PC-9 (cell line): Measurements from ENCODE around the gene SEMA6D. TPM values are rescaled to one million over a fixed set of nuclear protein-coding genes. Genes with fewer than 3 reads are reported as not detected.

Source experiments
- BruUV-seq: library from RNA; stranded (reverse); fragments of 400-500 nt; replicated peaks from 2 replicates; lab custom pipeline; 2021; lab: Mats Ljungman, UMichigan
- CTCF ChIA-PET: fragments of 300-600 bp; sonication (Branson Sonifier 250); formaldehyde crosslinking; loops from one replicate; lab custom pipeline; 2022; ENCODE audit warnings: antibody characterized with exemption; lab: Charles Lee
- POLR2A ChIA-PET: fragments of 300-600 bp; sonication (Branson Sonifier 250); formaldehyde crosslinking; loops from one replicate; lab custom pipeline; 2022; ENCODE audit warnings: antibody characterized with exemption; ENCODE audit not compliant: unreplicated experiment; lab: Charles Lee
- DNase-seq, 2 experiments: peaks; one replicate each; pipeline versions ENCODE4 v3.0.0 to v3.0.0-alpha.2; 2015 to 2022; ENCODE audit warnings: mixed read lengths in 1 of 2
- H2AFZ ChIP-seq: fragments of 200-600 bp; sonication (generic); 2 replicates; pipeline ENCODE4 v1.8.1; 2017; ENCODE audit warnings: antibody characterized with exemption
- H3F3A ChIP-seq: fragments of 200-600 bp; sonication (generic); 2 replicates; pipeline ENCODE4 v1.8.1; 2017; ENCODE audit warnings: antibody characterized with exemption, mild to moderate bottlenecking, low read depth; ENCODE audit not compliant: insufficient read depth
- H3K27ac ChIP-seq: fragments of 200-600 bp; sonication (generic); 2 replicates; pipeline ENCODE4 v1.6.1; 2016; ENCODE audit warnings: mixed run types
- H3K27me3 ChIP-seq: fragments of 200-600 bp; sonication (generic); 2 replicates; pipeline ENCODE4 v1.6.1; 2016; ENCODE audit warnings: low read depth, mixed run types; ENCODE audit not compliant: insufficient read depth
- H3K36me3 ChIP-seq: fragments of 200-600 bp; sonication (generic); 2 replicates; pipeline ENCODE4 v1.6.1; 2016; ENCODE audit warnings: low read depth, mixed run types
- H3K4me1 ChIP-seq: fragments of 200-600 bp; sonication (generic); replicated peaks from 2 replicates; pipeline ENCODE4 v1.6.1; 2016; ENCODE audit warnings: mixed run types; ENCODE audit not compliant: insufficient read depth
- H3K4me2 ChIP-seq: fragments of 200-600 bp; sonication (generic); 2 replicates; pipeline ENCODE4 v1.6.1; 2017; ENCODE audit warnings: mixed run types
- H3K4me3 ChIP-seq: fragments of 200-600 bp; sonication (generic); 2 replicates; pipeline ENCODE4 v1.6.1; 2016; ENCODE audit warnings: mixed run types
- H3K79me2 ChIP-seq: fragments of 200-600 bp; sonication (generic); 2 replicates; pipeline ENCODE4 v1.6.1; 2017; ENCODE audit warnings: low read depth, mixed run types
- H3K9me2 ChIP-seq: fragments of 200-600 bp; sonication (generic); 2 replicates; pipeline ENCODE4 v1.8.1; 2017; ENCODE audit warnings: mild to moderate bottlenecking; ENCODE audit not compliant: insufficient read depth
- H3K9me3 ChIP-seq: fragments of 200-600 bp; sonication (generic); 2 replicates; pipeline ENCODE4 v1.8.1; 2016; ENCODE audit warnings: low read depth; ENCODE audit not compliant: insufficient read depth
- H4K20me1 ChIP-seq: fragments of 200-600 bp; sonication (generic); 2 replicates; pipeline ENCODE4 v1.8.1; 2017; ENCODE audit not compliant: insufficient read depth
- CTCF ChIP-seq: fragments of 200-600 bp; sonication (generic); conservative IDR thresholded peaks from 2 replicates; pipeline ENCODE4 v1.6.1; 2017; ENCODE audit warnings: mixed run types, antibody characterized with exemption, mild to moderate bottlenecking, moderate library complexity
- EZH2 ChIP-seq: fragments of 200-600 bp; sonication (generic); IDR thresholded peaks from 2 replicates; pipeline ENCODE4 v1.8.0; 2017; ENCODE audit warnings: antibody characterized with exemption, low read depth
- intact Hi-C: fragments of 100-400 bp; cut with micrococcal nuclease; formaldehyde crosslinking; loops from one replicate; pipeline ENCODE4 v1.10.0; 2022; ENCODE audit not compliant: unreplicated experiment
- total RNA-seq: library from RNA; stranded (reverse); gene quantifications from 2 replicates; pipeline ENCODE4 v1.2.3, GENCODE V29; 2021

SEMA6D gene
- total RNA-seq, 1 experiment from 2014 or later: not detected

GRCh38 chr15:47795864-47796263 is 78.6 kb downstream of the SEMA6D start:
- Histone ChIP-seq H3K36me3 (no peaks in the 10 kb centered on the region), H2AFZ (no peak overlapping the region), H3K4me1 (no peaks in the 10 kb centered on the region), H4K20me1 (no peaks in the 10 kb centered on the region), H3K79me2 (no peaks in the 10 kb centered on the region), H3F3A (no peaks in the 10 kb centered on the region), H3K27ac (no peak overlapping the region), H3K27me3 (no peaks in the 10 kb centered on the region), H3K9me2 (no peaks in the 10 kb centered on the region), H3K9me3 (no peaks in the 10 kb centered on the region), H3K4me2 (no peak overlapping the region), H3K4me3 (no peak overlapping the region)
- TF ChIP-seq CTCF (no peak), EZH2 (no peak)
- POLR2A ChIA-PET: no interaction called here
- CTCF ChIA-PET: no interaction called here
- no peak for DNase-seq
- intact Hi-C loops: no loop called here
- no TSS peak for BruUV-seq

- H3F3A ChIP-seq: no peaks in the 10 kb centered on the region
- POLR2A ChIA-PET: no interaction called here
- H3K4me2 ChIP-seq: no peak overlapping the region
- no peaks in the 10 kb centered on the region for H3K36me3 ChIP-seq
- no peaks in the 10 kb centered on the region for H3K9me2 ChIP-seq
- no peaks in the 10 kb centered on the region for H3K9me3 ChIP-seq
- H2AFZ ChIP-seq: no peak overlapping the region
- CTCF ChIA-PET: no interaction called here
- H3K79me2 ChIP-seq: no peaks in the 10 kb centered on the region
- no peak overlapping the region for H3K4me3 ChIP-seq
- no peak for TF ChIP-seq CTCF
- no peak for TF ChIP-seq EZH2
- DNase-seq: no peak
- no peaks in the 10 kb centered on the region for H3K27me3 ChIP-seq
- H4K20me1 ChIP-seq: no peaks in the 10 kb centered on the region
- intact Hi-C loops: no loop called here
- H3K27ac ChIP-seq: no peak overlapping the region
- H3K4me1 ChIP-seq: no peaks in the 10 kb centered on the region
- BruUV-seq: no TSS peak
Observed at GRCh38 chr15:47796339-47796738, 79.0 kb downstream of the SEMA6D start.

GRCh38 chr15:47796830-47797229 is 79.5 kb downstream of the SEMA6D start:
- BruUV-seq: no TSS peak
- no peaks in the 10 kb centered on the region for H3K36me3 ChIP-seq

More at GRCh38 chr15:47796830-47797229, 79.5 kb downstream of the SEMA6D start:
- Histone ChIP-seq H2AFZ (no peak overlapping the region), H3K9me3 (no peaks in the 10 kb centered on the region), H3K4me1 (no peaks in the 10 kb centered on the region), H3K79me2 (no peaks in the 10 kb centered on the region), H3K27ac (no peak overlapping the region), H3K4me3 (no peak overlapping the region), H4K20me1 (no peaks in the 10 kb centered on the region), H3K27me3 (no peaks in the 10 kb centered on the region), H3F3A (no peaks in the 10 kb centered on the region), H3K4me2 (no peak overlapping the region), H3K9me2 (no peaks in the 10 kb centered on the region)
- no peak for TF ChIP-seq EZH2
- no peak for TF ChIP-seq CTCF
- CTCF ChIA-PET: no interaction called here
- no peak for DNase-seq
- intact Hi-C loops: no loop called here
- POLR2A ChIA-PET: no interaction called here
